A549 (cell line): ENCODE data around the gene ZNF229. TPM values are rescaled to one million over a fixed set of nuclear protein-coding genes. Genes with fewer than 3 reads are reported as not detected.

Experiments
- ATAC-seq, 2 experiments: fragments of 200-7000 bp in 1 of 2; fragments of >200 bp in 1 of 2; cut with Nextera tagmentation in 1 of 2; cut with Tn5 transposase in 1 of 2; 3 replicates each; pipeline versions ENCODE4 v1.8.0 to v1.9.1; 2018 to 2020; ENCODE audit warnings: mild to moderate bottlenecking in 1 of 2, moderate library complexity in 1 of 2
- CTCF ChIA-PET: fragments of 300-600 bp; sonication (Branson Sonifier 250); formaldehyde crosslinking; extraction: SDS; loops from one replicate; lab custom pipeline; 2021; ENCODE audit warnings: antibody characterized with exemption, inconsistent platforms; lab: Yijun Ruan, JAX
- POLR2A ChIA-PET: fragments of 350-600 bp; formaldehyde crosslinking; extraction: SDS; loops from one replicate; lab custom pipeline; 2021; ENCODE audit warnings: antibody characterized with exemption, inconsistent platforms; lab: Yijun Ruan, JAX
- DNase-seq, 2 experiments: peaks; one replicate each; pipeline versions ENCODE4 v3.0.0 to v3.0.0-alpha.2; 2011 to 2016; ENCODE audit warnings: low read depth in 1 of 2, low spot score in 1 of 2
- FAIRE-seq: peaks from 2 replicates; lab custom pipeline; 2011; peaks lifted over from hg19 to GRCh38; lab: Jason Lieb, UNC
- H3K27ac ChIP-seq, 2 experiments: fragments of >200 bp; sonication (Bioruptor Twin); formaldehyde crosslinking; 3 replicates each; pipeline ENCODE4 v1.5.1; 2016 to 2017
- H3K4me1 ChIP-seq: fragments of >200 bp; sonication (Bioruptor Twin); formaldehyde crosslinking; 3 replicates; pipeline ENCODE4 v1.6.1; 2016
- H3K4me2 ChIP-seq: fragments of >200 bp; sonication (Bioruptor Twin); formaldehyde crosslinking; 3 replicates; pipeline ENCODE4 v1.6.1; 2016
- H3K4me3 ChIP-seq: fragments of >200 bp; sonication (Bioruptor Twin); formaldehyde crosslinking; 3 replicates; pipeline ENCODE4 v1.5.1; 2016
- H3K9me3 ChIP-seq: fragments of >200 bp; sonication (Bioruptor Twin); formaldehyde crosslinking; 3 replicates; pipeline ENCODE4 v1.6.1; 2016
- CEBPB ChIP-seq, 2 experiments: fragments of >200 bp in 1 of 2; sonication (Bioruptor Twin) in 1 of 2; formaldehyde crosslinking in 1 of 2; IDR thresholded peaks; 2 replicates each; pipeline ENCODE4 v1.6.1; 2012 to 2016
- ELK1 ChIP-seq: fragments of 150-350 bp; IDR thresholded peaks from 2 replicates; pipeline ENCODE4 v1.6.1; 2014; ENCODE audit warnings: low read depth, mild to moderate bottlenecking, low read length
- EP300 ChIP-seq, 2 experiments: fragments of >200 bp; sonication (Bioruptor Twin); formaldehyde crosslinking; IDR thresholded peaks; 2 replicates in 1 of 2; 3 replicates in 1 of 2; pipeline ENCODE4 v1.6.1; 2016 to 2017
- ESRRA ChIP-seq: fragments of 150-350 bp; IDR thresholded peaks from 2 replicates; pipeline ENCODE4 v1.6.1; 2014; ENCODE audit warnings: mild to moderate bottlenecking, low read length, borderline replicate concordance
- FOSB ChIP-seq: fragments of 250-450 bp; sonication (Bioruptor Pico); IDR thresholded peaks from 2 replicates; pipeline ENCODE4 v1.5.0; 2020; ENCODE audit warnings: mild to moderate bottlenecking, moderate library complexity
- FOSL2 ChIP-seq, 2 experiments: fragments of 450-650 bp in 1 of 2; fragments of >200 bp in 1 of 2; sonication (Bioruptor Twin) in 1 of 2; formaldehyde crosslinking; IDR thresholded peaks; 2 replicates each; pipeline versions ENCODE4 v1.5.0 to v1.6.1; 2016 to 2020; ENCODE audit warnings: mild to moderate bottlenecking in 1 of 2, moderate library complexity in 1 of 2
- HDAC2 ChIP-seq: fragments of 200-600 bp; sonication (generic); IDR thresholded peaks from 2 replicates; pipeline ENCODE4 v1.6.1; 2016
- HEYL ChIP-seq: fragments of 250-450 bp; sonication (Bioruptor Pico); IDR thresholded peaks from 2 replicates; pipeline ENCODE4 v1.8.0; 2021; ENCODE audit warnings: mild to moderate bottlenecking, moderate library complexity
- HOXA7 ChIP-seq: fragments of 250-450 bp; sonication (Bioruptor Pico); IDR thresholded peaks from 2 replicates; pipeline ENCODE4 v1.5.0; 2020; ENCODE audit warnings: mild to moderate bottlenecking, moderate library complexity
- JUN ChIP-seq, 2 experiments: fragments of >200 bp; sonication (Bioruptor Twin); formaldehyde crosslinking; IDR thresholded peaks; 2 replicates in 1 of 2; 3 replicates in 1 of 2; pipeline ENCODE4 v1.6.1; 2016 to 2017
- MAZ ChIP-seq: fragments of 150-350 bp; IDR thresholded peaks from 2 replicates; pipeline ENCODE4 v1.6.1; 2014; ENCODE audit warnings: antibody characterized with exemption, low read depth, low read length, borderline replicate concordance
- NFE2L2 ChIP-seq: fragments of 150-350 bp; conservative IDR thresholded peaks from 2 replicates; pipeline ENCODE4 v1.6.1; 2014; ENCODE audit warnings: low read length
- NR3C1 ChIP-seq: fragments of >200 bp; sonication (Bioruptor Twin); formaldehyde crosslinking; IDR thresholded peaks from 3 replicates; pipeline ENCODE4 v1.6.1; 2017
- PBX3 ChIP-seq: IDR thresholded peaks from 2 replicates; pipeline ENCODE4 v1.6.1; 2012
- POLR2A ChIP-seq: IDR thresholded peaks from 2 replicates; pipeline ENCODE4 v1.6.1; 2012; ENCODE audit warnings: mild to moderate bottlenecking, low read length
- RAD21 ChIP-seq, 2 experiments: fragments of >200 bp in 1 of 2; sonication (Bioruptor Twin) in 1 of 2; formaldehyde crosslinking in 1 of 2; IDR thresholded peaks in 1 of 2; conservative IDR thresholded peaks in 1 of 2; 2 replicates in 1 of 2; 3 replicates in 1 of 2; pipeline ENCODE4 v1.6.1; 2012 to 2018; ENCODE audit warnings: inconsistent platforms in 1 of 2
- TFCP2L1 ChIP-seq: fragments of 250-450 bp; sonication (Bioruptor Pico); IDR thresholded peaks from 2 replicates; pipeline ENCODE4 v1.5.0; 2021; ENCODE audit warnings: mild to moderate bottlenecking
- TP53 ChIP-seq: fragments of 250-450 bp; sonication (Bioruptor Pico); IDR thresholded peaks from 2 replicates; pipeline ENCODE4 v1.5.0; 2021; ENCODE audit warnings: mild to moderate bottlenecking, moderate library complexity
- ZFP36 ChIP-seq: fragments of 450-650 bp; IDR thresholded peaks from 2 replicates; pipeline ENCODE4 v1.6.1; 2014; ENCODE audit warnings: borderline replicate concordance; ENCODE audit not compliant: partially characterized antibody
- ZNF302 ChIP-seq: fragments of 250-450 bp; sonication (Bioruptor Pico); IDR thresholded peaks from 2 replicates; pipeline ENCODE4 v1.9.0; 2021; ENCODE audit warnings: inconsistent platforms, mild to moderate bottlenecking, moderate library complexity
- WGBS: methylation state at CpG from one replicate; pipeline ENCODE4 v1.1.6; 2017; ENCODE audit errors: missing lambda C conversion rate; 5-methylcytosine and 5-hydroxymethylcytosine counted together
- polyA plus RNA-seq, 4 experiments: library from polyadenylated mRNA; depleted of rRNA in 3 of 4; stranded (reverse); fragments of >200 nt; fragmentation: RNase III in 1 of 4; extraction: RNeasy Plus Mini Kit Qiagen cat#74134 plus additional on column Dnase treatment in 1 of 4; gene quantifications; 2 replicates in 3 of 4; 3 replicates in 1 of 4; pipeline ENCODE4 v1.2.3, GENCODE V29; 2011 to 2017
- TF ChIP-seq, protein P1 (sequence below): IDR thresholded peaks from 2 replicates; pipeline ENCODE4 v1.6.1; 2012; ENCODE audit warnings: low read depth, borderline replicate concordance
- TF ChIP-seq, protein P2 (sequence below): fragments of >200 bp; sonication (Bioruptor Twin); formaldehyde crosslinking; IDR thresholded peaks from 3 replicates; pipeline ENCODE4 v1.6.1; 2016

The ZNF229 gene
- polyA plus RNA-seq, 2 of the 4 experiments (the other 2 are of a cell fraction), result 5.3 to 10.0 TPM

DNA sequence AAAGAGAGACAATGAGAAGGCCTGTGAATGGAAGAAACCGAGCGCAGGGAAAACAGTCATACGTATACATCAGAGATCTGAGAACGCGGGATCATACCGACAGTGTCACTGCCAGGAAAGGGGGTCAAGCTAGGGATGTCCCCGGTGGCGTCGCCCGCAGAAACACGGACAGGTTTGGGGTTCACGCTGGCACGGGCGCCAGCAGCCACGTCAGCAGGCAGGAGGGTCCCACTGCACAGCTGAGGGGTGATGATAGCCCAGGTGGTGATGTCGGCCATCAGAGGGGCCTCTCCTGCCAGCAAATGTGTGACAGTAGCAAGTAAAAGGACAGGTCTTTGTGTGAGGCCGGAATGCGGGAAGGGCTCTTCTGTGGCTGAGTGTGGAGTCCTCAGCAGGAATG is 3.4 kb upstream of the ZNF229 start:
- TF ChIP-seq CEBPB (IDR thresholded peaks at IDR 0.05) (no peak), EP300 (IDR thresholded peaks at IDR 0.05) (no peak), PBX3 (no peak), TFCP2L1 (no peak), JUN (IDR thresholded peaks at IDR 0.05) (no peak), NR3C1 (no peak)
- 68% methylated on average over 18 of the region's 18 CpGs for WGBS
- FAIRE-seq, result no peak
- no peak for ATAC-seq
- H3K4me3 ChIP-seq, result no peak overlapping the region
- CTCF ChIA-PET, result no interaction called here
- H3K9me3 ChIP-seq, result peaks cover 92% of the 10 kb centered on the region
- H3K27ac ChIP-seq, result no peak overlapping the region
- H3K4me2 ChIP-seq, result no peak overlapping the region
- no peak for DNase-seq
- POLR2A ChIA-PET, result no interaction called here
- no peaks in the 10 kb centered on the region for H3K4me1 ChIP-seq

- TF ChIP-seq POLR2A (no peak), ELK1 (no peak), MAZ (no peak), RAD21 (conservative IDR thresholded peaks at IDR 0.05 in 1 of 2, IDR thresholded peaks at IDR 0.05 in 1 of 2) (no peak), PBX3 (no peak), HOXA7 (CRISPR knock-in tag) (no peak), NR3C1 (no peak), FOSL2 (IDR thresholded peaks at IDR 0.05) (no peak), FOSL2 (CRISPR knock-in tag; IDR thresholded peaks at IDR 0.05) (no peak), HEYL (CRISPR knock-in tag) (no peak), NFE2L2 (no peak), TP53 (CRISPR knock-in tag) (no peak), ZFP36 (no peak), FOSB (CRISPR knock-in tag) (no peak), ZNF302 (CRISPR knock-in tag) (no peak), HDAC2 (no peak), ESRRA (no peak)
- TF ChIP-seq, protein P1, sequence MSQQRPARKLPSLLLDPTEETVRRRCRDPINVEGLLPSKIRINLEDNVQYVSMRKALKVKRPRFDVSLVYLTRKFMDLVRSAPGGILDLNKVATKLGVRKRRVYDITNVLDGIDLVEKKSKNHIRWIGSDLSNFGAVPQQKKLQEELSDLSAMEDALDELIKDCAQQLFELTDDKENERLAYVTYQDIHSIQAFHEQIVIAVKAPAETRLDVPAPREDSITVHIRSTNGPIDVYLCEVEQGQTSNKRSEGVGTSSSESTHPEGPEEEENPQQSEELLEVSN, result no peak
- TF ChIP-seq, protein P2, sequence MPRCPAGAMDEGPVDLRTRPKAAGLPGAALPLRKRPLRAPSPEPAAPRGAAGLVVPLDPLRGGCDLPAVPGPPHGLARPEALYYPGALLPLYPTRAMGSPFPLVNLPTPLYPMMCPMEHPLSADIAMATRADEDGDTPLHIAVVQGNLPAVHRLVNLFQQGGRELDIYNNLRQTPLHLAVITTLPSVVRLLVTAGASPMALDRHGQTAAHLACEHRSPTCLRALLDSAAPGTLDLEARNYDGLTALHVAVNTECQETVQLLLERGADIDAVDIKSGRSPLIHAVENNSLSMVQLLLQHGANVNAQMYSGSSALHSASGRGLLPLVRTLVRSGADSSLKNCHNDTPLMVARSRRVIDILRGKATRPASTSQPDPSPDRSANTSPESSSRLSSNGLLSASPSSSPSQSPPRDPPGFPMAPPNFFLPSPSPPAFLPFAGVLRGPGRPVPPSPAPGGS, result no peak
- ATAC-seq (no peak), FAIRE-seq (no peak), DNase-seq (no peak)
- Histone ChIP-seq H3K27ac (no peak overlapping the region), H3K4me2 (no peak overlapping the region), H3K4me1 (no peaks in the 10 kb centered on the region), H3K4me3 (no peak overlapping the region), H3K9me3 (peaks cover 81% of the 10 kb centered on the region)
- POLR2A ChIA-PET, result no interaction called here
- CTCF ChIA-PET, result no interaction called here
- 88% methylated on average over 3 of the region's 3 CpGs for WGBS
Measured at GRCh38 chr19:44438441-44438840, 9.8 kb downstream of the ZNF229 start.
